NCI-H2196 (cell line): ENCODE data around the gene KCNN3.
A peak's percentile ranks its signal among the peaks of the same experiment; 100 is the strongest.

Experiments used
- DNase-seq: peaks from one replicate; lab custom pipeline; 2025; ENCODE audit not compliant: unreplicated experiment; lab: John Stamatoyannopoulos, UW

KCNN3 gene

DNA sequence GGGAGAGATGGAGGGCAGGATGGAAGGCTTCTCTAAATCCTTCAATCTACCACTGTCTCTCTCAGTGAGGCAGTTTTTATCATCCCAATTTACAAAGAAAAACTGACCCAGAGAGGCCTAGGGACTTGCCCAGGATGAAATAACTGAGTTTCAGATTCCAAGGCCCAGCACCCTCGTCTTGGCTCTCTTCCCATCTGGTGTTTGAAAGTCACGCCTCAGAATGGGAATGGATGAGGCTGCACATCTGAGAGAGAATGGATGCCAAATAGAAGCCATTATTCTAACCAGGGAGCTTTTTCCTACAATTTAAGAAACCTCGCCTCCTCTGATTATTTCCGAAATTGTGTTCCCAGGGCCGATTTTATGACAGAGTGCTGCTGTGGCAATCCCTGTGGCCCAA lies 10.6 kb upstream of the KCNN3 start:
- DNase-seq = no peak

DNA sequence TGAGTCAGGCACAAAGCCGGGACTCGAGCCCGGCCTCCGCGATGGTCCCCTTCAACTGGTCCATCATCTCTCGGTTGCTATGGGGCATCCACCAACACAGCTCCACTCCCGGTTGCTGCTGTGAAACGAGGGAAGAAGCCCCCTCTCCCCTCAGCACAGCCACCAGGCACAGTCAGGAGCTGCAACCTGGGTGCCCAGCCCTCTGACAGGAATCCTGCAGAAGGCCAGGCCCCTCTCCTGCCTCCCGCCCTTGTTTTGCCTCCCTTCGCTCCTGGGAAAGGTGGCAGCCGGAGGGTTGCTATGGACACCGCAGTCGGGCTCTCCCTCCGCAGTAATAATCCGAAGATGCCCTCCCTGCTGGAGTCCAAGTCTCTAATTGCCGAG lies 8.9 kb upstream of the KCNN3 start:
- no peak for DNase-seq

DNA sequence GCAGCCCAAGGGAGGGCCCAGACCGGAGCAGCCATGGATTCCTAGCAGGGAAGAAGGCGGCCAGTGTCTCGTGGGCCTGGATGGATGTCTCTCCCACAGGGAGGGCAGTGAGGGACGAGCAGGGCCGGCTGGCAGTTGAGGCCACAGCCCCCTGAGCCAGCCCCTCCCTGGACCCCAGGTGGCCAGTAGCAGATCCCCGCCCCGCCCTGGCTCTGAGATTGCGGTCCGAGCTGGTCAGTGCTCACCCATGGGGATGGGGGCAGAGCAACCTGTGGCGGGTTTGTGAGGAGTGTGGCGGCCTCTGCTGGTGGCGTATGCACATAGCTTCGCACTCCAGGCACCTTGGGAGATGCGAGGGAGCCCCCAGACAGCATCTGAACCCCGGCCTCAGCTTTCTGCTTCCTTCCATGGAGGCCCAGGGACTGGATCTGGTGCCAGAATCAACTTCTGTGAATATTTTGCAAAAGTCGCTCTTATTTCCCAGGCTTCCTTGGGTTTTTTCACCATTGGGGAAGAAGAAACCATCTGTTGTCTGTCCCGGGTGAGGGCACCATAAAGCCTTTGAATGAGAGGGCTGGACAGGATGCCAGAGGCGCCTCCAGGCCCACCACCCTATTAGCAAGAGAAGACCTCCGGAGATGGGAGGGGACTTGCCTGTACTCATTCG lies 8.4 kb upstream of the KCNN3 start:
- peak; percentile 80 for DNase-seq

DNA sequence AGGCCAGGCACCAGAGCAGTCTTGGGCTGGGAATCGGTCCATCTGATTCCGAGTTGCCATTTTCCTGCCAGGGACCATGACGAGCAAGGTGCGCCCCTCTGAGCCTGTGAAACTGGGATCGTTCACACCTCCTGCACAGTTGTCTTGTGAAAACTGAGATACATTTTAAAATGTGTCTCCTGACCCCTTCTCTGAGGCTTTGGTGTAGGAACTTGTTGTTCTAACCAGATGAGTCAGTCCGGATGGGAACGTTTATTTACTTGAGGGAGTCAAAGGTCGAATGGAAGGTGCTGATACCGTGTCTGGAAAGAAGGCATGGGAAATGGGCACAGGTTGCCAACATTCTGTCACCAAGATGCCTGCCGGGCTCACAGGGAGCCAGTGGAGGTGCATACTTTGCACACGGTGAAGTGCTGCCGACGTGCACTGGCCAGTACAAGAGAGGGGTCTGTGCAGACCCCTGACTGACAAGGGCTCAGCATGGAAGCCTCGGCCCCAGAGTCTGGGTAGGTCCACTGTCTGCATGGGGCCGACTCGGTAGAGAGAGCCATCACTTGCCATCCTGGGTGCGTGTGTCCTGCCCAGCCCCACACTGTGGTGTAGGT lies 7.4 kb upstream of the KCNN3 start:
- no peak for DNase-seq

DNA sequence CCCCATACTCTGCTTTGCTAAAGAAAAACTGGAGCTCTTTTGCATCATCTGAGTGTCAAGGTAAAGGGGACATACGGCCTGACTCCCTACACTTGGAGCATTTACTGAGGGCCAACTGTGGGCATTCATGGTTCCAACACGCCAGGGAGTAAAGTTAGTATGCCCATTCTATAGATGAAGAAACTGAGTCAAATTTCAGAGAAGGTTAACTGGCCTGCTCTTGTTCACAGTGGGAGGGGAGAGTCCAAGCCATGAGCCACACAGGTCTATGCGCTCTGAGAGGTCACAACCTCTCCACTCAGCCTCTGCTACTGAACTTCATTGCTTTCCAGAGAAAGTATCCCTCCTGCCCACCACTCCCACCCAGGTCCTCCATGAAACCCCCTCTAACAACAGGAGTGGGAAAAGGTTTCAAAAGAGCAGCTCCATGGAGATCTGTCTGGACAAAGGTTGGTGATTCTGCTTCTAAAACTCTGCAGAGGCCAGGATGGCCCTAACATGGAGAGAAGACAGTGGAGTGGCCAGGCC lies 6.8 kb upstream of the KCNN3 start:
- no peak for DNase-seq

DNA sequence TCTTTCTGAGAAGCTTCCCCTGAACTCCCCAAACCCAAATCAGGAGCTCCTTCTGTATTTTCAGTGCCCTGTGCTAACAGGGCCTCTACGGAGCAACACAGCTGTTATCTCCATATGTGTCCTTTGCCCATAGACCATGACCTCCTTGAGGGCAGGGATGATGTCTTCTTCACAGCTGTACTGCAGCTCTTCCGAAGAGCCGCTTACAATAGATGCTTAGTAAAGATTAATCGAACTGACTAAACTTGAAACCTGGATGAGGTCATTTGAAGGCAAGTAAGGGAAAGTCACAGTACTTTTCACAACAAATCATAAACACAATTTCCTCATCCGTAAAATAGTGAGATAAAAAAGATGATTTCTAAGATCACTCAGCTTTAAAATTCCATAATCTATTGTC lies 4.4 kb upstream of the KCNN3 start:
- DNase-seq = no peak

DNA sequence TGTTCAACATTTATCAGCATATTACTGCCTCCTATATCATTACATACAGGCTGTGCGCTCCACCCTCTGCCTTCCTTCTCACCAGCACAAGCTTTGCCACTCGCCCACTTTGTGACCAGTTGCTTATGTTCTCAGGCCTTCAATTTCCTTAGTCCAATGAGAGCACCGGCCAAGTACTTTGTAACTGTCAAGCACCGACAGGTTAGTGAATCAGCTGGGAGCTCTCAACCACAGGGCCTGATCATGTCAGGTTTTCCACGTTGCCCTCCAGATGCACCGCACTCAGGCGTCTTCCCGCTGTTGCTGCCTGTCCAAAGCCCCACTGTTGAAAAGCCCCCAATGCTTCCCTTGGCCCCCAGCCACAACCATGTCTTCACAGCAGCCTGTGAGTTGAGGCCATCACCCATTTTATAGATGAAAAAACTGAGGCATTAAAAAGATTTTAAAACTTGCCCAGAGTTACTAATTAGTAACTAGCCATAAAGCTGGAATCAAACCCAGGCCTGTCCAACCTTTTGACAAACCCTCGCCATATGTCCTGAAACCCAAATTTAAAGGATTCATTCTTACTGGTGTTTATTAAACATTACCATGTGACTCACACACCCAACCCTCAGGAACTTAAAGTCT lies 3.4 kb upstream of the KCNN3 start:
- no peak for DNase-seq

DNA sequence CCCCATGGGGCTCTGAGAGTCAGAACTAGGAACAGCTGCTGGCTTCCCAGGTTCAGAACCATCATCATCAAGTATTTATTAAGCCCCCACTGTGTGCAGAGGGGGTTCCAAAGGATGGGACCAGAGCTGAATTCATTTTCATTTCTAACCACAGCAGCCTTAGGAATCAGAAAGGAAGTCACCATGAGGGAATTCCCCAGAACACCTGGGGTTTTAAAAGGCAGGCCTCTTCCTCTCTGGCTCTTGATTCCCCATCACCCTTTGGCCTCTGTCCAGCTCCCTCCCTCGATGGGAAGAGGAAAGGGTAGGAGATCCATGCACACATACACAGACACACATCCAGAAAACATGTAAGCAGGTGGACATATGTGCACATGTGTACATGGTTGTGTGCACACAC lies 1.3 kb upstream of the KCNN3 start:
- peak; percentile 52 for DNase-seq

DNA sequence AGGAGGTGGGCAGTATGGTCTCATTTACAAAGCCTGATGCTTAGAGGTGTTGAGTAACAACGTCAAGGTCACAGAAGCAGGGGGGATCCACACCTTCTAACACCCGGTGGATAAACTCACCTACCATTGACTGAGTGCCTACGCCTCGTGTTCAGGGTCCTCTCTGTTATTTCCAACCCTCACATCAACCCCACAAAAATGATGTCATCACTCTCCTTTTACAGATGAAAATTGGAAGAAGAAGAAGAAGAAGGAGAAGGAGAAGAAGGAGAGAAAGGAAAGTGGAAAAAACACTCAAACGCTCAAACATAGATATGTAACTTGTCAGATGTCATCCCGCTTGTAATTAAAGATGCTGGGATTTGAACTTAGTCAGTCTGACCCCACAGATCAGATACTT lies 653 bp upstream of the KCNN3 start:
- DNase-seq = no peak

DNA sequence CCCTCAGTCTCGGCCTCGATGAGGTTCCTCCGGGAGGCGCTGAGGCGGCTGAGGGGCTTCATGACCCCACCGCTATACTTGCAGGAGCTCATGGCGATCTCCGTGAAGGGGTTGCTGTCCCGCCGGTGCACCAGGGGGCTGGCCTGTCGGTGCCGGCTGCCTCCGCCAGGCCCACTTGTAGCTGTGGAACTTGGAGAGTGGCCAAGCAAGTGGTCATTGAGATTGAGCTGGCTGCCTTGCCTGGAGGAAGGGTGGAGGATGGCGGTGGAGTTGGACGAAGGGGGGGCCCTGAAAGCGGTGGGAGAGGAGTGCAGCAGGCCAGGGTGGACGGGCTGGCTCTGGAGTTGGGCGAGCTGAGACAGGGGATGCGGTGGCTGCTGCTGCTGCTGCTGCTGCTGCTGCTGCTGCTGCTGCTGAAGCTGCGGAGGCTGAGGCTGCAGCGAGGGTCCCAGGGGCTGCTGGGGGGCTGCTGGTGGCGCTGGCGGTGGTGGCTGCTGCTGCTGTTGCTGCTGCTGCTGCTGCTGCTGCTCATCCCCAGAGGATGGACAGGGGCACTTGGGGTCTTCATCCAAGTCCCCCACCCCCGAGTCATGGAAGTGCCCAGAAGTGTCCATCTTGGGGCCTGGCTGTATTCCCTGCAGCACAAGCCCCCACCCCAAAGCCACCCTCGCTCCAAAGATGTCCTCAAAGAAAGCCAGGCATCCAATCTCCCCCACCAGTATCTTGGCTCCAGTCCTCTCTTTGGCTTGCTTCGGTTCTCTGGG lies 548 bp downstream of the KCNN3 start:
- DNase-seq = peak; percentile 59

DNA sequence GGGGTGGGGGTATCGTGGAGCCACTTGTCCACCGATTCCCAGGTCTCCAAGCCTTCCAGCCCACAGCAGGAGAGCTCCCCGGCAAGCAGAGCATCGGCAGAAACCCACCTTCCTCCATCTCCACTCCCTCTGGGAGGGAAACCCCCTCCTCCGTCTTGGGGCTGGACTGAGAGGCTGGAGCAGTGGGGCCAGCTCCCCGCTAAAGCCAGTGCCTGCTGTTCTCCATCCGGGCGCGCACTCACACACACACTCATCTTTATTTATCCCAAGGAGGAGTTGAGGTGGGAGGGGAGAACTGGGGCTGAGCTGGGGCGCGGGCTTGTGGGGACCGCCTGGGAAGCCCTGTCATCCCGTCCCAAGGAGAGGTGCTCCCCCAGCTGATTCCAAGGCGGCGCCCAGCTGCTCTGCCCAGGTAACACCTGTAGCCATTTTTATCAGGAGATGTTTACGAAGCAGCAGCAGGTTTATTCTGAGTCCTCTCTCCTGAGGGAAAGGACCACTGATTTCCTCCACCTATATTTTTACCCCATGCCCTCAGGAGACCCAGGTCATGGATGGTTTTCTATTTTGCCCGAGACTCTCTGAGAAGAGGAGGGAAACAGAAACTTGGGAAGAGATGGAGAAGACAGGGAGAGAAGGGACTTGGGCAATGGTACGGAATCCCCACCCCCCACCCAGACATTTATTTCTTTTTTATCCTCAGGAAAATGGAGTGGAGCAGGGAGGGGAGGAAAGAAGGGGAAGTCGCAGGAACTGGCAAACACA lies 2.1 kb downstream of the KCNN3 start:
- no peak for DNase-seq

DNA sequence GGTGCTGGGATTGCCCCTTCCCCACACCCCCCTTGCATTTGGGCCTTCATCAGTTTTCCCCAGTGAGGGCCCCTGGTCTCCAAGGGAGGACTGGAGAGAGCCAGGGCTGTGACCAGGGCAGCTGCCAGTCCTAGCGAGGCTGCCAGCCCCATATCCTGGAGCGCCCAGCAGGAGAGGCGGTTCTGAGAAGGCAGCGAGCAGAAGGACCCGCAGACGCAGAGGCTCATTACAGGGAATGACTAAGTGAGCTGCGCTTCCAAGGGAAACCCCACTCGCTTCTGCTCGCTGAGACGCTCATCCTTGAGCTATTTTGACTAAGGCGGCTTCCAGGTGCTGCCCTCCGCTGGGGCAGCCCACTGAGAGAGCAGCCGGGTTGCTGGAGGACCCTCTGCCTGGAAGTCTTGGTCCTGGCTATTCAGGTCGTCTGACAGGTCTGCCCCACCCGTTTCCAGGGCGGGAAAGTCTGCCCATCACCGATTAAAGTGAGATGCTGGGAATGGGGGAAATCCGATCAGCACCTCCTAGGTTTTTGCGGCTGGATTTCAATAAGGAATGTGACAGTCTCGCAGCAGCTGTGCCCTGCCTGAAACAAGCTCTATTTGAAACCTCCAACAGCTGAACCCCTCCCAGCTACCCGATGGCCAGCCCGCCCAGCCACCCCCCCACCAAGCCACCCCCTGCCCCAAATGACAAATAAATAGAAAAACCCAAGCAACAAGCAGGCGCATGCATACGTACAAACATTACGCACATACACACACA lies 2.8 kb downstream of the KCNN3 start:
- no peak for DNase-seq

DNA sequence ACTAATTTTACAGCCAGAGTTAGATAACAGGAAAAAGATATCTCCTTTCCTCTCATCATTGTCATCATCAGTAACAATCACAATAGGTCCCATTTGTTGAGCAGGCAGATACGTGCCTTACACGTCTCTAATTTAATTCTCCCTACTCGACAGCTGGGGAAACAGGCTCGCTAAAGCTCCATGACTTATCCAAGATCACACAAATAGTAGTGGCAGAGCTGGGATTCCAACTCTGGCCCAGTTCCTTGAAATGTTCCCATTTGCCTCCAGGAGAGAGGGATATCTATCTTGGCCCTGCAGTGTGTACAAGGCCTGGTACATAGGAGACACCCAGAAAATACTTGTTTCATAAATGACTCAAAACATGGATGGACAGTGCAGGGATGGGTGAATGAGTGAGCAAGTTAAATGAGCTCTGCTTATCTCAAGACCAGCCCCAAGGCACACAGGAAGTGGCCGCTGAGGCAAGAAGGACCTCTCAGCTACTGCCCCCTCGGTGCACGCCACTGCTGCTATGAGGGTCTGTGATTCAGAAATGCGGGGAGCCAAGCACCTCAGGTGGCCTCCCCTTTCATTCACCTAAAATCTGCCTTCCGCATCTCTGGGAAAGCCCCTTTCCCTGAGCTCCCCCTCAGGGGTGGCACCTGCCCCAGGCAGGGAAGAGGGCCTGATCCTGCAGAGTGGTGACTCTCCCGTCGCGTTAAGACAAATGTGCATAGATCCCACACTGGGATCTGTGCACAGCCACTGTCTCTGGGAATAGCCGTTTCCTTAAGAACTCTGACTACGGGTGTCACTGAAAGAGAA lies 3.6 kb downstream of the KCNN3 start:
- no peak for DNase-seq

DNA sequence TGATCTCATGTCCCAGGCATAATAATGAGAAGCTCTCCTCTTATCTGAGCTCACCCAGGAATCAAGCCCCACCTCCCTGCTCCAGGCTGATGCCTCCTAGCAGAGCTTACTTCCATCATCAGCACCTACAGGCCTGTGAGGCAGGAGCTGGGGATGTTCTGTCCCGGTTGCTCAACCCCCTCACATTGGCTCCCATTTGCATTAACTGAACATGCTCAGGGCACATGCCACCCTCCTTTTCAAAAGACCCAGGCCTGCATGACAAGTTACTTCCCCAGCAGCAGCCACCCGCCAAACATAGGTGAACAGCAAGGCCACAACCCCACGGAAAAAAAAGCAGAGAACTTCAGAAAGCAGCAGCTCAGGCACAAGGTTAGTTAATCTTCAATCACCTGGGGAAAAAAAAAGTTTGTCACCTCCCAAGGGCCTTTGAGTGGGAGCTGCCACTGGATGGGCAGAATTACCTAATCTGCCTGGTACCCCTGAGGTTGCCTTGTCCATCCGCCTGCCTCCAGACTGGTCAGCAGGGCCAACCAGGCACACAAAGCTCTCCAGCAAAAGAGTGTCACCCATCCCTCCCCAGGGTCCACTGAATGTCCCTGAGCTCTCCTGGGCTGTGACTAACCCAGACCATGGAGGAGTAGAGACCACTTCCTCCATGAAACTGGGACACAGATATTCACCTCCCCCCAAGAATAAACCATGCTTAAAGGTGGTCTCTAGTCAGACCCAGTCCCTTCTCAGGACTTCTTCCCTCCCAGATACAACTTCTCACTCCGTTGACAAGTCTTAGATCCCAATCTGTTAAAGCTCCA lies 4.4 kb downstream of the KCNN3 start:
- DNase-seq = no peak

DNA sequence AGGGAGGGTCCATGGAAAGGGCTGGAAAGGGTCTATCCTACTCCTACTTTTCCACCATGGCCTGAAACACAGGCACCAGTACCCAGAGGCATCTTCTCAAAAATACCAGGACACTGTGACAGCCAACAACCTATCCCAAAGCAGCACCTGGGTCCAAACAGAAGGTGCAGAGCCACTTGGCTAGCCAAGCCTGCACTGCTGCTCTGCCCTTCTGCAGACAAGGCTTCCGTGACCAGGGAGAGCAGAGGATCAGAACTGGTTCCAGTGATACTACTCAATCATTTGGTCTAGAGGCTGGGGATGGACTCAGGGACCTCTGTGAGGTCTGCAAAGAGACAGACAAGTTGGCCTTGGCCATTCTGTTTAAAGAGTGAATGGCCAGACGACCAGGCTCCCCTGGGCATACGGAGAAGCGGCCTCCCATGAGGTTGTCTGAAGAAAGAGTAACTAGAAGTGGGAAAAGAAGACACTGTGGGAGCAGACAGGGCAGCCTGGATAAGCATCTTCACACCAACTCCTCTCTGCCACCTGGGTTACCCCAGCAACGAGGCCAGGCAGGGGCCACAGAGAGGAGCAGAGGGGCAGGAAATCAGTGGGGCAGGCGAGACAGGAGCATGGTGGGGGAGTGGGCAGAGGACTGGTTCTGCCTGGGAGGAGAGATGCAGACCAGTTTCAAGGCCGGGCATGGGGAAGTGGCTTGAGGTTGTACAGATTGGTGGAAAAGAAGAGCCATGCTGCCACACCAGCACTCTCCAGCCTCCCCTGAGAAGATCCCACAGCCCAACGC lies 5.7 kb downstream of the KCNN3 start:
- no peak for DNase-seq

DNA sequence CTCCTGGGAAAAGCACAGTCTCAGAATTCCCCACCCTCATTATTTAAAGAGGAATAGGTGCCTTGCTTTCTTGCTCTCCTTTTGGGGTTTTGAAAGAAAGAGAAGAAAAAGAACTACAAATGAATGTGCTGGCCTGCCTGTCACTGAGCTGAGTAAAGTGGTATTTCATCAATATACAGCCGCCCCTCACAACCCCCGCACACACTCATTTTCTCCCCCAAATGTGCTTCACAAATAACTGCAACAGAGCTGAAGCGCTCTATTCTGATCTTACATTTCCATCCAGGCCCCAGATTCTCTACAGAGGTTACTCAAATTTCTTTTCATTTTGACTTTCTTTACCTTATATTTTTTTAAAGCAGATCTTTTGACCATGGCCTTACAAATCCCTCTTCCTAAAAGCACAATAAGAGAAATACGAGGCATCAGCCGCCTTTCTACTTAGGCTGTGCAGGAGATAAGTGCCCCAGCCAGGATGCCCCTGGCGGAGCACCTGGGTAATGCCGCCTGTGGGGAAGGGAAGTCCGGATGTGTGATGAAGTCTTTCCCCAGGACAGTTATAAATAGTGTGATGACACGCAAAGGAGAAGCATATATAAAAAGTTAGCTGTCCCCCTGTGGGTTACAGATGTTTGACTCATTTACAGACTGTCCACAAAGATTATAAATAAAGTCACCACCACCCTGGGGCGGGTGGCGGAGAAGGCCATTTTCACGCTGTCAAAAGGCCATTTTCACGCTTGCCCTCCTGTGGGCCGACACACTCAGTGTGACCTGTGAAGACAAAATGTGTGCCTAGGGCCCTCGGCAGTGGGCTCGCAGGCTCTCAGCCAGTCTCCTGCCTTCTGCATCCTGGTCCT lies 6.5 kb downstream of the KCNN3 start:
- no peak for DNase-seq

DNA sequence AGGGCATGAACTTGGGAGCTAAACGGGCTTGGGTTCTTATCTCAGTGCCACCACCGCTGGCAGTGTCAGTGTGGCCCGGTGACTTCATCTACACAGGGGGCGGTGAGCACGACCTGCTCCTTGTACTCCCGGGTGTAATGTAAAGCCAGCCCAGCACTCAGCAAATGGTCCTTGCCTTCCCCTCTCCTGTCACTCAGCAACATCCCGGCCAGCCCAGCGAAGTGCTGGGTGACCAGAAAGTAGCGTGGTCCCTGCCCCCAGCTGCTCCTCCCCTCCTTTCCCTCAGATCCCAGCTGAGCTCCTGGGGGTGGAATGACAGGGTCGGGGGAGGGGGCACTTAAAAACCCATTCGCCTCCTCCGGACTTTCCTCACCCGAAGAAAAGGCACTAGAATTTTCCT lies 7.2 kb downstream of the KCNN3 start:
- DNase-seq = no peak
